ENCODE results near the gene IKZF2.

DNA sequence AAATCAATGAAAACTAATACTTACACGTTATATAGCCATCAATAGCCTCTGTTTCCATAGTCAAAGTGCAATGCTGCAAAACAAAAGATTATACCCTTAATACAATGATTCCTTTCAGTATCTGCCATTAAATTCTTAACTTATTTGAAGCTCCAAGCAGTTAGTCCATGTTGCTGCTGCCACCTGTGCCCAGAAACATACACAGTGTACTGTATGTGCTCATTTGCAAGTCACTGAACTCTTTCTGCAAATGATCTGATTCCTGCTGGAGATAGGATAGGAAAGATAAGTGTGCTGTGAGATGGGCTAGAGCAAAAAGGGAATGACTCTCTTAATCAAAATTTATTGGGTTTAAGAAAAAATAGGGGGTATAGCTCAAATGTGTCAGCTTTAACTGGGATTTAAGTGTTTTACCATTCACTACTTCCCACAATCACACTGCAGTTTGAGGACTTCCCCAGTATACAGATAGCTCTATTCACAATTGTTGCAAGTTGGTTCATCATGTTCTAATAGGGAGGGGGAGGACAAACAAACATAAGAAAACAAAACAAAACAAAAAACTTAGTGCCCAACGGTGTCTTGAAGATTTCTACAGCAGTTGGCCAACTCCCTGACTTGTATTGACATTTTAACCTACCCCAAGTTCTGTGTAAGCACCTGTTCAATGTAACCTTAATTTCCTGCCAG is 2.7 kb downstream of the IKZF2 start:
- TF ChIP-seq, protein P1, sequence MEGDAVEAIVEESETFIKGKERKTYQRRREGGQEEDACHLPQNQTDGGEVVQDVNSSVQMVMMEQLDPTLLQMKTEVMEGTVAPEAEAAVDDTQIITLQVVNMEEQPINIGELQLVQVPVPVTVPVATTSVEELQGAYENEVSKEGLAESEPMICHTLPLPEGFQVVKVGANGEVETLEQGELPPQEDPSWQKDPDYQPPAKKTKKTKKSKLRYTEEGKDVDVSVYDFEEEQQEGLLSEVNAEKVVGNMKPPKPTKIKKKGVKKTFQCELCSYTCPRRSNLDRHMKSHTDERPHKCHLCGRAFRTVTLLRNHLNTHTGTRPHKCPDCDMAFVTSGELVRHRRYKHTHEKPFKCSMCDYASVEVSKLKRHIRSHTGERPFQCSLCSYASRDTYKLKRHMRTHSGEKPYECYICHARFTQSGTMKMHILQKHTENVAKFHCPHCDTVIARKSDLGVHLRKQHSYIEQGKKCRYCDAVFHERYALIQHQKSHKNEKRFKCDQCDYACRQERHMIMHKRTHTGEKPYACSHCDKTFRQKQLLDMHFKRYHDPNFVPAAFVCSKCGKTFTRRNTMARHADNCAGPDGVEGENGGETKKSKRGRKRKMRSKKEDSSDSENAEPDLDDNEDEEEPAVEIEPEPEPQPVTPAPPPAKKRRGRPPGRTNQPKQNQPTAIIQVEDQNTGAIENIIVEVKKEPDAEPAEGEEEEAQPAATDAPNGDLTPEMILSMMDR (IDR thresholded peaks at IDR 0.05): no peak
- TF ChIP-seq ZFX (IDR thresholded peaks at IDR 0.05; ENCODE audit: borderline replicate concordance): no peak
